GM21786 (cell line): ENCODE data around the gene IRX1.

Source experiments
- ATAC-seq: cut with Tn5 transposase; IDR thresholded peaks from one replicate; pipeline ENCODE4 v1.9.1; 2021; ENCODE audit not compliant: unreplicated experiment

IRX1 gene

DNA sequence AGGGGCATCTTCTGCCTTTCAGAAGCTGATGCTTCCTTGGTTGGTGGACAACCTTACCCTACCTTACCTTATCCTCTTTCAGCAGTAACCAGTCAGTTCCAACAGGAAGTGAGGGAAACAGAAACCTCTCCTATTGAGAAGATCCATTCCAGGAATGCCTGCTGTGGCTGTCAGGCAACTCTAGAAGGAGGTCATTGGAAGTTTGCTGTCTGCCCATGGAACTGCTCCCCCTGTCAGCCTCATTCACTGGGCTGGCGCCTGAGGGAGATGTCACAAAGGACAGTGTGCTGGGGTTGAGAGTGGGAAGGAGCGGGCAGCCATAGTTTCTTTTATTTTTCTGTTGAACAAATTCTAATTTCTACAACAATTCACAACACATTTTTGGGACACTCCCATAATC lies 54.7 kb downstream of the IRX1 start:
- no peak for ATAC-seq

DNA sequence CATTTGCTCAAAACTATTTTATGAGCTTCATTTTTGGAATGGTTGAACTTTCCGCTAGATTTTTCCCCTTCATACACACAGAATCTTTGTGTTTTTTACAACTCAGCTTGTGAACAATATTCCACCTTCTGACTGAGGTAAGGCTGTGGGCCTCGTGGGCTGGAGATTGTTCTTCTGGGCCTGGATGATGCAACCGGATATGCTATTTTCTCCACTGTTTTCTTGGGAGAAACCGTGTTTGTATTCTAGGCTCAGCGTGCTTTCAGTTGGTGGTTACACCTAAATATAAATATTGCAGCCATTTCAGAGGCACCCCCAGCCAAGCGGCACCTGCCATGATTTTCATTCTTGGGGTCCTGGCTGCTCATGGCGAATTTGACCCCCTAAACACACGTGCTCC lies 55.2 kb downstream of the IRX1 start:
- no peak for ATAC-seq
